HPDE6-E6E7 (cell line): Measurements from ENCODE around the gene PCAT7.
"Not testable (repeated sequence)": the region's sequence is repeated elsewhere in the genome, so short reads cannot be mapped to it uniquely, and the experiment has no call there.

Source experiments
- DNase-seq: peaks from one replicate; pipeline ENCODE4 v3.0.0; 2011; ENCODE audit warnings: missing footprints; ENCODE audit errors: extremely low spot score

Gene PCAT7

DNA sequence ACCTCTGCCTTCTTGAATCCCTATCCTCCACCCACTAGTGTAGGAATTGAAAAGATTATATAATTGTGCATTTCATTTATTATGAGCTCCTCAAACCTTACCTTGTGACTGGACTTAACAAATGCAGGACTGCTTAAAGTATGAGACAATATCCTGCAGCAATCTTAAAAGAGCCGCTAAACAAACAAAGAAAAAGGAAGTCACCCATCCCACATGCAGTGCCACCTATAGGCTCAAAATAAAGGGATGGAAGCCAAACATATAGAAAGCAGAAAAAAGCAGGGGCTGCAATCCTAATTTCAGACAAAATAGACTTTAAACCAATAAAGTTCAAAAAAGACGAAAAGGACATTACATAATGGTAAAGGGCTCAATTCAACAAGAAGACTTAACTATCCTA, 8.7 kb downstream of the PCAT7 start:
- DNase-seq = no peak

GRCh38 chr9:94564279-94564678, 9.4 kb downstream of the PCAT7 start:
- not testable (repeated sequence) for DNase-seq

DNA sequence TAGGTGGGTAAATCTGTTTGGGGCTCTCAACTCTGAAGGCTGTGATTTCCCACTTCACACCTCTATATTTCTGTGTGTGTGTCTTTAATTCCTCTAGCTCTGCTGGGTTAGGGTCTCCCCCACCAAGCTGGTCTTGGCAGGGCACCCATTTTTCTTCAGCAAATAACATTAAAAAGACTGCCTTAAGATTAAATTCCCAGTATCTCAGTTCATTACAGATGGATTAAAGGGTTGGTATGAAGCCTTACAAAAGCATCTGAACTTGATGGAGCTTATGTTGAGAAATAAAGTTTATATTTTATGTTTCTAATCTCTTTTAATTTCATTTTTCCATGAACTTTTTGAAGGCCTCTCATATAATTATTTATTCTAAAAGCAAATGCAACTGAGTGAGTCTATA, 11.7 kb downstream of the PCAT7 start:
- no peak for DNase-seq

- no peak for DNase-seq
Measured at GRCh38 chr9:94567271-94567670, 12.4 kb downstream of the PCAT7 start.

GRCh38 chr9:94568250-94568889, 13.5 kb downstream of the PCAT7 start:
- DNase-seq = no peak

GRCh38 chr9:94568972-94569712, 14.3 kb downstream of the PCAT7 start:
- no peak for DNase-seq

DNA sequence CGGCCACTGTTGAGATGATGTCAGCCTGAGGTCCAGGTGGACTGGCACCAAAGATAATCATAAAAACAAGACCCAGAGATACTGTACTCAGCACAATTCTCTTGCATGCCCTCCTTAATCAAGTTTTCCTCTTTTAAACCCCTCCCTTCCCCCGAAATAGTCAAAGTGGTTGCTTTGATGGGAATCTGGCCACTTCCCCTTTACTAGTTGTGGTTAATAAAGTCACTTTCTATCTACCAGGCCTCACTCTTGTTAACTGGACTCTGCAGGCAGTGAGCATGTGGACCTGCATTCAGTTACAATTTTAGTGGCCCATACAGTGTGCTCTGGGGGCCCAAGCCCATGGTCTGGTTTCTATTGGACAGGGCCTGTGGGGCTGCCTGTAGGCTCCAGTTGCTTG, 21.2 kb downstream of the PCAT7 start:
- DNase-seq = no peak

DNA sequence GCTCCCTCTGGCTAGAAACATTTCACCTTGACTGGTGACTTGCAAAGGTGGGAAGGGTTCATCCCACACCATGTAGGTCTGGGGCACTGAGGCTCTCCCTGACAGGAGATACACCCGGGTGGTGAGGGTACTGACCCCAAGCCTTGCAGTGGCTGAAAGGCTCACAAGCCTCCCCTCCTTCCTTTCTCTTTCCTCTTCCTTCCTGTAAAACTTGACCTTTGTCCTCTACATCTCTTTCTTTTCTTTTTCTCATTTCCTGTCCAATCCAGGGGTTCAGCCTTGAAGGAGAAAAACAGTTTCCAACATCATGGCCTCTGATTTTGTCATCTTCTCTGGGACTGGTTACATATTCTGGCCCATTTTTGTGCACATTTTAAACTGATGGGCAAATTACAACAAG, 22.2 kb downstream of the PCAT7 start:
- DNase-seq = no peak

DNA sequence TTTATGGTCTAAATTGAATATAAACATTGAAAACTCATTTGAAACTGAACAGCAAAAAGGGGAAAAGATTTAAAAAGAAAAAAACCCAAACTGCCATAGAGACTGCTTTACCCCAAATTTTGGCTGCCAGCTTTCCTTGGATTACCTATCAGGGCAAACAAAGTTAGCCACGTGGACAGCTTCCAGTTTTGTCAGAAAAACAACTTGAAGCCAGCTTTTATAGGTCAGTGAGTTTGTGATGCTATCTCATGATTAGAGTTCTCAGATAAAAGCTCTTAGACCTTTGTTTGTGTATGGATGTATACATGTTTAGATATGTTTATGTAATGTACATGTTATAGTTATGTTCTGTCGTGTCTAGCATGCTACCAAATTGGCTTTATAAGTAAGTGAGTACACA, 22.7 kb downstream of the PCAT7 start:
- no peak for DNase-seq

GRCh38 chr9:94581728-94582127, 26.8 kb downstream of the PCAT7 start:
- DNase-seq = no peak

- DNase-seq = no peak
Measured at GRCh38 chr9:94584555-94584954, 29.7 kb downstream of the PCAT7 start.

- no peak for DNase-seq
Measured at GRCh38 chr9:94586316-94586715, 31.4 kb downstream of the PCAT7 start.

DNA sequence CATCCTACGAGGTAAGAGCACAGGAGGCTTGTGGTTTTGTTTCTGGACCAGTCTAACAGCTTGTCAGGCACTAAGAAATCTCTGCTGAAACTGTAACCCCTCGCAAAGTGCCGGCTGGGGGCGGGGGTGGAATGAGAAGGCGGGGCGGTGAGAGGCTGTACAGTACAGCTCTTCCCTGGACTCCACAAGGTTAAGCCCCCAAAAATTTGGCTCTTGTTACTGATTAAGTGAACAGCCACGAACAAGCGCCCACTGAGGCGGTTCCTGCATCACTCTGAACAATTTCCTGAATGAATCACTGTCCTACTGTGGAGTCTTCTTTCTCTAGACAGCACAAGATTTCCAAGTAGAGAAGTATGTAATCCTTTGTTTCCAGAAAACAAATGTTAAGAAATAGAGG, 31.9 kb downstream of the PCAT7 start:
- no peak for DNase-seq

DNA sequence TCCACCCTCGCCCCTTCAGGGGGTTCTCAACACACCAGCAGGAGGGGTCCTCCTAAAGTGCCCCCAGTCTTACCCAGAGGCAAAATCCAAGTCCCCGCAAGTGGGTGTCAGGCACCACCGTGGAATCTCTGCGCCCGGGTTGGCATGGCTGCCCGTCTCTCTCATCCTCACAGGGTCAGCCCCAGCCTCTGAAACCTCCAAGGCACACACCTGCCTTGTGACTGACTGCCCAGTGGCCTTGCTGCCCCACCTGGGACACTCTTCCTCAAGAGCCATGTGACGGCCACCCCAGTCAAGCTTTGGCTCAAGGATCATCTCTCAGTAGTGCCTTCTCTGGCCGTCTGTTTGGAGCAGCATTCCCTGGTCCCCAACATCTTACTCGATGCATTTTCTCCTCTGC, 33.8 kb downstream of the PCAT7 start:
- DNase-seq = no peak

DNA sequence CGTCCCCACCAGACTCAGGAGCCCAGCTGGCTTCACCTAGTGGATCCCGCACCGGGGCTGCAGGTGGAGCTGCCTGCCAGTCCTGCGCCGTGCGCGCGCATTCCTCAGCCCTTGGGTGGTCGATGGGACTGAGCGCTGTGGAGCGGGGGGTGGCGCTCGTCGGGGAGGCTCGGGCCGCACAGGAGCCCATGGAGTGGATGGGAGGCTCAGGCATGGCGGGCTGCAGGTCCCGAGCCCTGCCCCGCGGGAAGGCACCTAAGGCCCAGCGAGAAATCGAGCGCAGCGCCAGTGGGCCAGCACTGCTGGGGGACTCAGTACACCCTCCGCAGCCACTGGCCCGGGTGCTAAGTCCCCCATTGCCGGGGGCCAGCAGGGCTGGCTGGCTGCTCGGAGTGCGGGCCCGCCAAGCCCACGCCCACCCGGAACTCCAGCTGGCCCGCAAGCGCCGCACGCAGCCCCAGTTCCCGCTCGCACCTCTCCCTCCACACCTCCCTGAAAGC, 36.2 kb downstream of the PCAT7 start:
- not testable (repeated sequence) for DNase-seq

- no peak for DNase-seq
Measured at GRCh38 chr9:94591876-94592275, 37.0 kb downstream of the PCAT7 start.

GRCh38 chr9:94592683-94593082, 37.8 kb downstream of the PCAT7 start:
- DNase-seq = not testable (repeated sequence)

GRCh38 chr9:94593459-94594345, 38.8 kb downstream of the PCAT7 start, which contains the start of gene FBP2:
Gene FBP2, minus strand, starts transcription at chr9:94593824. Its CDS starts 98 bp downstream, at chr9:94593726.
- no peak for DNase-seq

DNA sequence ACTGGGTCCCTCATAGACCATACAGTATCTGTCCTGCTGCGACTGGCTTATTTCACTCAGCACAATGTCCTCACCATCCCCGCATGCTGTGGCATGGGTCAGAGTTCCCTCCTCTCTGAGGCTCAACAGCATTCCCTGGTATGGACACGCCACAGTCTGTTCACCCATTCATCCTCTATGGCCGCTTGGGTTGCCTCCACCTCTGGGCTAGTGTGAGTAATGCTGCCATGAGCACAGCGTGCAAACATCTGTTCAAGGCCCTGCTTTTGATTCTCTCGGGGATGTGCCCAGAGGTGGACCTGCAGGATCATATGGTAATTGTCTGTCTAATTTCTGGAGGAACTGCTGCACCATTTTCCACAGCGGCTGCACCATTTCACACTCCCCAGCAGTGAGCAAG, 44.2 kb downstream of the PCAT7 start:
- DNase-seq = no peak

- DNase-seq = no peak
Measured at GRCh38 chr9:94600258-94600657, 45.4 kb downstream of the PCAT7 start.

- no peak for DNase-seq
Measured at GRCh38 chr9:94600715-94601114, 45.8 kb downstream of the PCAT7 start.

GRCh38 chr9:94602666-94603065, 47.8 kb downstream of the PCAT7 start:
- DNase-seq = no peak
